Choroid plexus epithelial cell (primary cell): ENCODE data around the gene RPL7A.

ENCODE experiments used
- DNase-seq: peaks from one replicate; pipeline ENCODE4 v3.0.0-alpha.2; 2010; ENCODE audit warnings: low read depth
- H3K4me3 ChIP-seq: 2 replicates; pipeline ENCODE4 v1.5.1; 2011; ENCODE audit warnings: low read depth, mild to moderate bottlenecking, control low read depth, low read length, moderate library complexity
- CTCF ChIP-seq: conservative IDR thresholded peaks from 2 replicates; pipeline ENCODE4 v1.5.1; 2011; ENCODE audit warnings: low read depth, mild to moderate bottlenecking, control low read depth, inconsistent platforms, low read length, moderate library complexity

The RPL7A gene

GRCh38 chr9:133342570-133342969 is 5.4 kb upstream of the RPL7A start:
- no peak overlapping the region for H3K4me3 ChIP-seq
- DNase-seq = no peak
- peak; percentile 35 for TF ChIP-seq CTCF

GRCh38 chr9:133344071-133344470 is 3.9 kb upstream of the RPL7A start:
- TF ChIP-seq CTCF = no peak
- no peak for DNase-seq

GRCh38 chr9:133344979-133345378 is 3.0 kb upstream of the RPL7A start:
- H3K4me3 ChIP-seq = no peak overlapping the region
- TF ChIP-seq CTCF = no peak
- DNase-seq = no peak

More at GRCh38 chr9:133344071-133344470, 3.9 kb upstream of the RPL7A start:
- H3K4me3 ChIP-seq = no peak overlapping the region

GRCh38 chr9:133345596-133345995 is 2.4 kb upstream of the RPL7A start:
- no peak for TF ChIP-seq CTCF
- no peak overlapping the region for H3K4me3 ChIP-seq
- DNase-seq = no peak

- TF ChIP-seq CTCF = no peak
- no peak for DNase-seq
- H3K4me3 ChIP-seq = peak overlapping the region; percentile 83
Measured at GRCh38 chr9:133346021-133346785, 1.8 kb upstream of the RPL7A start.

GRCh38 chr9:133347515-133347984 is 468 bp upstream of the RPL7A start:
- DNase-seq = peak; percentile 20
- H3K4me3 ChIP-seq = peak overlapping the region; percentile 83
- no peak for TF ChIP-seq CTCF
